Right ventricle myocardium inferior (tissue), 1 donor: ENCODE data around the gene C7orf33. TPM values are rescaled to one million over a fixed set of nuclear protein-coding genes. Genes with fewer than 3 reads are reported as not detected.

Experiments used
- total RNA-seq: library from RNA; stranded (reverse); fragmentation: NEBNext Ultra II Directional; extraction: Animal tissue kit (Norgen Biotek cat#: 25700); gene quantifications from one replicate; pipeline ENCODE4 v1.2.1, GENCODE V29; 2021
- donor health status: DM: no; HTN: yes; CAD: no; lungs with severe emphysema.

C7orf33 gene
- total RNA-seq, 1 donor from 2014 or later = not detected

Other genes starting within 250 kb of the C7orf33 start
- 46.4 TPM for gene CUL1, start 108.1 kb downstream of the C7orf33 start, total RNA-seq